ENCODE measurements around the gene VNN1.

DNA sequence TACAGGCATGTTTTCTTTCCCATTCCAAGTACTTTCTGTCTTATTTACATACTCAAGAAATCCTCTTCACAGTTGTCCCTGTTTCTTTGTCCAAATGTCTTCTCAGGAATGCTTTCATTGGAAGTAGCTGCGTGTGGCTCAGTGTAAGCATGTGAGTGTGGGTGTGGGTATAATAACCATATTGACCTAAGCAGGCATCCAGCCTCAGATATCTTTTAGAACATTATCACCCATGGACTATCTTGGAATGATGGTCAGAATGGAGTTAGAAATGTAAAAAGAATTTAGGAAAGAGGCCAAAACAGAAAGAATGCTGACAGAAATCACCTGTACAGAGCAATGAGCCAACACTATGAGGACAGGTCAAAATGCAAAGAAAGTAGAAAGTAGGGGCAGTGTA lies 27.4 kb upstream of the VNN1 start:
- TF ChIP-seq POLR2AphosphoS5 (IDR thresholded peaks at IDR 0.05) (no peak), TAF1 (IDR thresholded peaks at IDR 0.05; ENCODE audit: low read depth) (no peak), EZH2 (IDR thresholded peaks at IDR 0.05; ENCODE audit: borderline replicate concordance, insufficient read depth, low read length, poor library complexity, severe bottlenecking) (no peak), EP300 (conservative IDR thresholded peaks at IDR 0.05; ENCODE audit: poor library complexity, severe bottlenecking) (no peak), MXI1 (conservative IDR thresholded peaks at IDR 0.05; ENCODE audit: poor library complexity, severe bottlenecking) (no peak)
- TF ChIP-seq, protein P1, sequence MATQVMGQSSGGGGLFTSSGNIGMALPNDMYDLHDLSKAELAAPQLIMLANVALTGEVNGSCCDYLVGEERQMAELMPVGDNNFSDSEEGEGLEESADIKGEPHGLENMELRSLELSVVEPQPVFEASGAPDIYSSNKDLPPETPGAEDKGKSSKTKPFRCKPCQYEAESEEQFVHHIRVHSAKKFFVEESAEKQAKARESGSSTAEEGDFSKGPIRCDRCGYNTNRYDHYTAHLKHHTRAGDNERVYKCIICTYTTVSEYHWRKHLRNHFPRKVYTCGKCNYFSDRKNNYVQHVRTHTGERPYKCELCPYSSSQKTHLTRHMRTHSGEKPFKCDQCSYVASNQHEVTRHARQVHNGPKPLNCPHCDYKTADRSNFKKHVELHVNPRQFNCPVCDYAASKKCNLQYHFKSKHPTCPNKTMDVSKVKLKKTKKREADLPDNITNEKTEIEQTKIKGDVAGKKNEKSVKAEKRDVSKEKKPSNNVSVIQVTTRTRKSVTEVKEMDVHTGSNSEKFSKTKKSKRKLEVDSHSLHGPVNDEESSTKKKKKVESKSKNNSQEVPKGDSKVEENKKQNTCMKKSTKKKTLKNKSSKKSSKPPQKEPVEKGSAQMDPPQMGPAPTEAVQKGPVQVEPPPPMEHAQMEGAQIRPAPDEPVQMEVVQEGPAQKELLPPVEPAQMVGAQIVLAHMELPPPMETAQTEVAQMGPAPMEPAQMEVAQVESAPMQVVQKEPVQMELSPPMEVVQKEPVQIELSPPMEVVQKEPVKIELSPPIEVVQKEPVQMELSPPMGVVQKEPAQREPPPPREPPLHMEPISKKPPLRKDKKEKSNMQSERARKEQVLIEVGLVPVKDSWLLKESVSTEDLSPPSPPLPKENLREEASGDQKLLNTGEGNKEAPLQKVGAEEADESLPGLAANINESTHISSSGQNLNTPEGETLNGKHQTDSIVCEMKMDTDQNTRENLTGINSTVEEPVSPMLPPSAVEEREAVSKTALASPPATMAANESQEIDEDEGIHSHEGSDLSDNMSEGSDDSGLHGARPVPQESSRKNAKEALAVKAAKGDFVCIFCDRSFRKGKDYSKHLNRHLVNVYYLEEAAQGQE (IDR thresholded peaks at IDR 0.05; ENCODE audit: borderline replicate concordance) = no peak
- TF ChIP-seq, protein P2, sequence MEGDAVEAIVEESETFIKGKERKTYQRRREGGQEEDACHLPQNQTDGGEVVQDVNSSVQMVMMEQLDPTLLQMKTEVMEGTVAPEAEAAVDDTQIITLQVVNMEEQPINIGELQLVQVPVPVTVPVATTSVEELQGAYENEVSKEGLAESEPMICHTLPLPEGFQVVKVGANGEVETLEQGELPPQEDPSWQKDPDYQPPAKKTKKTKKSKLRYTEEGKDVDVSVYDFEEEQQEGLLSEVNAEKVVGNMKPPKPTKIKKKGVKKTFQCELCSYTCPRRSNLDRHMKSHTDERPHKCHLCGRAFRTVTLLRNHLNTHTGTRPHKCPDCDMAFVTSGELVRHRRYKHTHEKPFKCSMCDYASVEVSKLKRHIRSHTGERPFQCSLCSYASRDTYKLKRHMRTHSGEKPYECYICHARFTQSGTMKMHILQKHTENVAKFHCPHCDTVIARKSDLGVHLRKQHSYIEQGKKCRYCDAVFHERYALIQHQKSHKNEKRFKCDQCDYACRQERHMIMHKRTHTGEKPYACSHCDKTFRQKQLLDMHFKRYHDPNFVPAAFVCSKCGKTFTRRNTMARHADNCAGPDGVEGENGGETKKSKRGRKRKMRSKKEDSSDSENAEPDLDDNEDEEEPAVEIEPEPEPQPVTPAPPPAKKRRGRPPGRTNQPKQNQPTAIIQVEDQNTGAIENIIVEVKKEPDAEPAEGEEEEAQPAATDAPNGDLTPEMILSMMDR (IDR thresholded peaks at IDR 0.05; ENCODE audit: poor library complexity, severe bottlenecking) = no peak
